Measurements from ENCODE around the gene LYST. TPM values are rescaled to one million over a fixed set of nuclear protein-coding genes. Genes with fewer than 3 reads are reported as not detected.

LYST gene
- polyA plus RNA-seq, 1 of the 3 experiments (the other 2 are of a cell fraction) = 3.9 TPM

- 0 out of 2 replicates have a peak overlapping the region, but pooled peaks have one; percentile 6 for H3K9ac ChIP-seq
- POLR2A ChIA-PET = no interaction called here
- CTCF ChIA-PET = interaction anchor here (0.9 kb wide), 1 partner anchor 37 kb away, joined by 3 read pairs; the partner anchor contains the start of gene LYST
Observed at GRCh38 chr1:235902677-235903542, 36.2 kb upstream of the LYST start.

GRCh38 chr1:235901461-235901860, 34.8 kb upstream of the LYST start:
- Histone ChIP-seq H3K27me3 (ENCODE audit: insufficient read depth) (no peaks in the 10 kb centered on the region), H3K36me3 (replicated peaks in 1 of 2; ENCODE audit: control insufficient read depth in 1 of 2, insufficient read depth in 2 of 2, low read length in 1 of 2) (no peaks in the 10 kb centered on the region), H3F3A (replicated peaks; ENCODE audit: insufficient read depth) (peaks cover 5% of the 10 kb centered on the region), H3K9me2 (no peaks in the 10 kb centered on the region), H2AFZ (ENCODE audit: low read depth) (no peak overlapping the region), H3K4me3 (ENCODE audit: low read depth in 2 of 2, low read length in 1 of 2) (no peak overlapping the region), H3K9me3 (no peaks in the 10 kb centered on the region), H3K4me2 (no peak overlapping the region), H3K9ac (no peak overlapping the region), H3K79me2 (ENCODE audit: insufficient read depth) (no peaks in the 10 kb centered on the region), H3K27ac (ENCODE audit: low read depth in 2 of 2, low read length in 1 of 2) (no peak overlapping the region), H3K4me1 (ENCODE audit: control insufficient read depth in 1 of 2, insufficient read depth in 2 of 2, low read depth in 1 of 2, low read length in 1 of 2) (peaks cover 0 to 10% of the 10 kb centered on the region in 2 experiments; a peak in 3 of 4 replicates), H4K20me1 (ENCODE audit: insufficient read depth) (no peaks in the 10 kb centered on the region)
- DNase-seq = no peak
- ChIA-PET POLR2A (no interaction called here), CTCF (interaction anchor here (0.9 to 1.5 kb wide), 2 partner anchors 35 to 71 kb away, joined by 3 to 4 read pairs; partner anchors contain the start of gene LYST)
- 85% methylated on average over 2 of the region's 2 CpGs for WGBS (ENCODE audit: low lambda C conversion rate)
- TF ChIP-seq CTCF (IDR thresholded peaks at IDR 0.05) (no peak), FOXJ3 (CRISPR knock-in tag; IDR thresholded peaks at IDR 0.05) (no peak), TAF1 (IDR thresholded peaks at IDR 0.05; ENCODE audit: borderline replicate concordance, low read depth, low read length) (no peak), PBX3 (IDR thresholded peaks at IDR 0.05) (no peak), RCOR1 (IDR thresholded peaks at IDR 0.05; ENCODE audit: low read length) (no peak), EP300 (IDR thresholded peaks at IDR 0.05; ENCODE audit: borderline replicate concordance in 1 of 2, low read depth in 1 of 2, low read length in 1 of 2) (no peak), CHD2 (IDR thresholded peaks at IDR 0.05; ENCODE audit: low read length, partially characterized antibody) (no peak), USF1 (IDR thresholded peaks at IDR 0.05; ENCODE audit: borderline replicate concordance, low read depth) (no peak), RFX5 (IDR thresholded peaks at IDR 0.05; ENCODE audit: low read length) (no peak), TEAD4 (IDR thresholded peaks at IDR 0.05; ENCODE audit: borderline replicate concordance, insufficient read depth) (no peak), SMC3 (IDR thresholded peaks at IDR 0.05; ENCODE audit: low read depth, low read length) (no peak), JUND (IDR thresholded peaks at IDR 0.05) (no peak), RAD21 (IDR thresholded peaks at IDR 0.05; ENCODE audit: low read length) (no peak), NRF1 (IDR thresholded peaks at IDR 0.05; ENCODE audit: low read depth, low read length) (no peak), FOSL2 (IDR thresholded peaks at IDR 0.05; ENCODE audit: borderline replicate concordance, low read depth) (no peak), NFIC (IDR thresholded peaks at IDR 0.05; ENCODE audit: borderline replicate concordance) (no peak)

More at GRCh38 chr1:235902677-235903542, 36.2 kb upstream of the LYST start:
- peaks cover 5% of the 10 kb centered on the region for H3F3A ChIP-seq (replicated peaks; ENCODE audit: insufficient read depth)
- peak overlapping the region; percentile 51 to 60; a peak in 3 of 4 replicates for H3K27ac ChIP-seq (ENCODE audit: low read depth in 2 of 2, low read length in 1 of 2)
- H3K4me2 ChIP-seq = peak overlapping the region; percentile 55
- peaks cover 0 to 10% of the 10 kb centered on the region in 2 experiments; a peak in 3 of 4 replicates for H3K4me1 ChIP-seq (ENCODE audit: control insufficient read depth in 1 of 2, insufficient read depth in 2 of 2, low read depth in 1 of 2, low read length in 1 of 2)
- H3K36me3 ChIP-seq (replicated peaks in 1 of 2; ENCODE audit: control insufficient read depth in 1 of 2, insufficient read depth in 2 of 2, low read length in 1 of 2) = no peaks in the 10 kb centered on the region
- TF ChIP-seq TCF12 (IDR thresholded peaks at IDR 0.05) (0 out of 2 replicates have a peak, but pooled peaks have one; percentile 19), FOSL2 (IDR thresholded peaks at IDR 0.05; ENCODE audit: borderline replicate concordance, low read depth) (peak; percentile 58; the same call in 1 of the 2 replicates), GABPA (IDR thresholded peaks at IDR 0.05; ENCODE audit: low read depth) (no peak), NFIC (IDR thresholded peaks at IDR 0.05; ENCODE audit: borderline replicate concordance) (peak; percentile 71), JUND (IDR thresholded peaks at IDR 0.05) (peak; percentile 49), PBX3 (IDR thresholded peaks at IDR 0.05) (peak; percentile 6; the same call in 1 of the 2 replicates), MAX (IDR thresholded peaks at IDR 0.05; ENCODE audit: low read depth) (no peak)
- no peaks in the 10 kb centered on the region for H4K20me1 ChIP-seq (ENCODE audit: insufficient read depth)
- H2AFZ ChIP-seq (ENCODE audit: low read depth) = peak overlapping the region; percentile 60; the same call in 1 of the 2 replicates
- no peaks in the 10 kb centered on the region for H3K9me2 ChIP-seq
- H3K27me3 ChIP-seq (ENCODE audit: insufficient read depth) = no peaks in the 10 kb centered on the region
- WGBS (ENCODE audit: low lambda C conversion rate) = 46% methylated on average over 7 of the region's 7 CpGs
- DNase-seq = no peak
- H3K9me3 ChIP-seq = no peaks in the 10 kb centered on the region
- no peaks in the 10 kb centered on the region for H3K79me2 ChIP-seq (ENCODE audit: insufficient read depth)
- no peak overlapping the region for H3K4me3 ChIP-seq (ENCODE audit: low read depth in 2 of 2, low read length in 1 of 2)
